Neuronal stem cell (in vitro differentiated cells): ENCODE results near the gene CFAP57.

Source experiments
- DNase-seq: peaks from one replicate; pipeline ENCODE4 v3.0.0-alpha.2; 2013; ENCODE audit warnings: low spot score
- H2AFZ ChIP-seq: one replicate; pipeline ENCODE4 v1.6.1; 2013; ENCODE audit warnings: mild to moderate bottlenecking, low read length, inconsistent platforms
- H2AK5ac ChIP-seq: 2 replicates; pipeline ENCODE4 v1.6.1; 2013; ENCODE audit warnings: low read depth, mild to moderate bottlenecking, inconsistent platforms, low read length, moderate library complexity, mixed read lengths
- H2BK120ac ChIP-seq: 2 replicates; pipeline ENCODE4 v1.6.1; 2013; ENCODE audit warnings: low read depth, mild to moderate bottlenecking, inconsistent platforms, low read length, moderate library complexity, mixed read lengths
- H2BK12ac ChIP-seq: one replicate; pipeline ENCODE4 v1.6.1; 2013; ENCODE audit warnings: low read length, inconsistent platforms
- H2BK15ac ChIP-seq: 2 replicates; pipeline ENCODE4 v1.6.1; 2013; ENCODE audit warnings: mild to moderate bottlenecking, low read length, inconsistent platforms, mixed read lengths
- H2BK5ac ChIP-seq: one replicate; pipeline ENCODE4 v1.6.1; 2013; ENCODE audit warnings: inconsistent platforms, mild to moderate bottlenecking, low read length, moderate library complexity
- H3K14ac ChIP-seq: one replicate; pipeline ENCODE4 v1.6.1; 2013; ENCODE audit warnings: low read length, inconsistent platforms
- H3K18ac ChIP-seq: 2 replicates; pipeline ENCODE4 v1.6.1; 2013; ENCODE audit warnings: low read length, inconsistent platforms
- H3K23ac ChIP-seq: 2 replicates; pipeline ENCODE4 v1.6.1; 2013; ENCODE audit warnings: low read depth, mild to moderate bottlenecking, mixed read lengths, low read length, inconsistent platforms; ENCODE audit not compliant: poor library complexity
- H3K27ac ChIP-seq: replicated peaks from 3 replicates; pipeline ENCODE4 v1.5.1; 2013; ENCODE audit warnings: low read length, inconsistent platforms
- H3K27me3 ChIP-seq, 3 experiments: 2 replicates each; pipeline ENCODE4 v1.6.1; 2013; ENCODE audit warnings: low read length in 3 of 3, mild to moderate bottlenecking in 2 of 3, inconsistent platforms in 1 of 3, low read depth in 1 of 3, mixed read lengths in 1 of 3, moderate library complexity in 1 of 3; ENCODE audit not compliant: control insufficient read depth in 3 of 3, insufficient read depth in 3 of 3
- H3K36me3 ChIP-seq, 2 donors: replicated peaks in 1 of 2; 2 replicates each; pipeline ENCODE4 v1.6.1; 2013; ENCODE audit warnings: low read length in 2 of 2; ENCODE audit not compliant: control insufficient read depth in 2 of 2, insufficient read depth in 2 of 2
- H3K4ac ChIP-seq: 2 replicates; pipeline ENCODE4 v1.6.1; 2013; ENCODE audit warnings: inconsistent platforms, mild to moderate bottlenecking, low read length, moderate library complexity
- H3K4me1 ChIP-seq, 2 donors: 1 replicate in 1 of 2; 2 replicates in 1 of 2; pipeline ENCODE4 v1.6.1; 2013; ENCODE audit warnings: low read length in 2 of 2, low read depth in 1 of 2; ENCODE audit not compliant: control insufficient read depth in 2 of 2, insufficient read depth in 1 of 2
- H3K4me2 ChIP-seq: one replicate; pipeline ENCODE4 v1.6.1; 2013; ENCODE audit warnings: mild to moderate bottlenecking, low read length, inconsistent platforms; ENCODE audit not compliant: insufficient read depth, poor library complexity, severe bottlenecking
- H3K4me3 ChIP-seq, 2 donors: 2 replicates each; pipeline ENCODE4 v1.5.1; 2013; ENCODE audit warnings: low read length in 2 of 2, mild to moderate bottlenecking in 2 of 2, inconsistent platforms in 1 of 2, moderate library complexity in 1 of 2
- H3K79me1 ChIP-seq: one replicate; pipeline ENCODE4 v1.6.1; 2013; ENCODE audit warnings: low read depth, mild to moderate bottlenecking, inconsistent platforms, low read length, moderate library complexity
- H3K9ac ChIP-seq: one replicate; pipeline ENCODE4 v1.6.1; 2013; ENCODE audit warnings: mild to moderate bottlenecking, low read depth, low read length, inconsistent platforms; ENCODE audit not compliant: poor library complexity
- H3K9me3 ChIP-seq, 2 donors: replicated peaks in 1 of 2; 2 replicates each; pipeline versions ENCODE3 to v1.6.1; 2013; ENCODE audit warnings: low read length in 2 of 2, mild to moderate bottlenecking in 2 of 2, inconsistent platforms in 1 of 2, low read depth in 1 of 2, mixed read lengths in 1 of 2, moderate library complexity in 1 of 2; ENCODE audit not compliant: control insufficient read depth in 2 of 2, insufficient read depth in 1 of 2
- H4K8ac ChIP-seq: one replicate; pipeline ENCODE4 v1.6.1; 2013; ENCODE audit warnings: low read depth, mild to moderate bottlenecking, inconsistent platforms, low read length, moderate library complexity
- H4K91ac ChIP-seq: one replicate; pipeline ENCODE4 v1.6.1; 2013; ENCODE audit warnings: low read length, low read depth, mild to moderate bottlenecking, inconsistent platforms; ENCODE audit not compliant: poor library complexity
- WGBS, 2 donors: extraction: QIAGEN DNeasy Blood & Tissue Kit; methylation state at CpG; one replicate each; pipeline ENCODE4 v1.1.7; 2013; ENCODE audit warnings: missing lambda C conversion rate in 2 of 2, mixed read lengths in 1 of 2; ENCODE audit not compliant: insufficient read length in 2 of 2, insufficient replicate concordance in 1 of 2; ENCODE audit errors: extremely low coverage in 2 of 2; 5-methylcytosine and 5-hydroxymethylcytosine counted together

CFAP57 gene

DNA sequence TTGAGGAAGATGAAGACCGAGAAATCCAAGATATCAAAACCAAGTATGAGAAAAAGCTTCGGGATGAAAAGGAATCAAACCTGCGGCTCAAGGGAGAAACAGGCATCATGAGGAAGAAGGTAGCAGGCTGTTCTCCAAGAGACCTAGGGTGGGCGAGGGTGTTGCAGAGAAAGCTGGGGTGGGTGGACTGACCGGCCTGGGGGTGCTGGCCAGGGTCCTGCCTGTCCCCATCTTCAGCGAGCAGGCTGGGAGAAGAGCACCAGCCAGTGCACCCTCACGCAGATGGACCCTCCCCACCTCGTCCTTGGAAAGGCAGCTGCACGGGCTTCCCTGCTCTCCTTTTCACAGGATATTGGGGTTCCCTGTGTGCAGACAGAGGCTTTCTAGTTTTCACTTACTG, 50.7 kb downstream of the CFAP57 start:
- no peak overlapping the region for H3K4me2 ChIP-seq
- no peak overlapping the region for H3K4me3 ChIP-seq
- no peaks in the 10 kb centered on the region for H3K79me1 ChIP-seq
- no CpG with 5 or more reads among the region's 9 CpGs for WGBS, 2 donors
- H3K18ac ChIP-seq, result no peak overlapping the region
- no peak overlapping the region for H2AFZ ChIP-seq
- no peak overlapping the region for H3K27ac ChIP-seq
- H2BK120ac ChIP-seq, result no peak overlapping the region
- H4K8ac ChIP-seq, result no peak overlapping the region
- no peak overlapping the region for H4K91ac ChIP-seq
- peaks cover 0 to 49% (median 0%) of the 10 kb centered on the region in 3 experiments for H3K27me3 ChIP-seq
- H2BK15ac ChIP-seq, result no peak overlapping the region
- H3K9me3 ChIP-seq, result no peaks in the 10 kb centered on the region
- no peak overlapping the region for H3K23ac ChIP-seq
- no peak overlapping the region for H3K4ac ChIP-seq
- H2BK5ac ChIP-seq, result no peak overlapping the region
- no peak overlapping the region for H3K9ac ChIP-seq
- H3K4me1 ChIP-seq, result no peaks in the 10 kb centered on the region
- H2BK12ac ChIP-seq, result no peak overlapping the region
- H3K36me3 ChIP-seq, result no peaks in the 10 kb centered on the region
- H2AK5ac ChIP-seq, result no peak overlapping the region
- no peak overlapping the region for H3K14ac ChIP-seq
- no peak for DNase-seq

DNA sequence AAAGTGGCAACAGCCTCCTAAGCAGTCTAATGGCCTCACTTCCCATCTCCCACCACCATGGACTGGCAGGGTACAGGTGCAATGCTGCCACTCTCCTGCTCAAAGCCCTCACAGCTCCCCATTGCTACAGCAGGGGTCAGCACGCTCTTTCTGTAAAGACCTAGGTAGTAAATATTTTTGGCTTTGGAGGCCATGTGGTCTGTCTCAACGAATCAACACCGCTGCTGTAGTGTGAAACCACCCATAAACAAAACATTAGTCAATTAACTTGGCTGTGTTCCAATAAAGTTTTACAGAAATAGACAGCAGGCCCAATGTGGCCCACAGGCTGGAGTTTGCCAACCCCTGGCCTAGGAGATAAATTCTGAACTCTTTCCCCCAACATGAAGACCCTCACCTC, 53.0 kb downstream of the CFAP57 start:
- Histone ChIP-seq H3K4me2 (no peak overlapping the region), H3K27me3 (peaks cover 0 to 50% (median 0%) of the 10 kb centered on the region in 3 experiments), H3K4me3 (no peak overlapping the region), H2AK5ac (no peak overlapping the region), H2BK120ac (no peak overlapping the region), H2AFZ (no peak overlapping the region), H4K8ac (no peak overlapping the region), H2BK5ac (no peak overlapping the region), H3K4ac (no peak overlapping the region), H3K14ac (no peak overlapping the region), H3K27ac (no peak overlapping the region), H3K9me3 (no peaks in the 10 kb centered on the region), H3K18ac (no peak overlapping the region), H3K4me1 (peaks cover 1 to 2% of the 10 kb centered on the region in 2 donors), H3K9ac (no peak overlapping the region), H2BK15ac (no peak overlapping the region), H3K36me3 (no peaks in the 10 kb centered on the region), H4K91ac (no peak overlapping the region), H2BK12ac (no peak overlapping the region), H3K23ac (no peak overlapping the region), H3K79me1 (no peaks in the 10 kb centered on the region)
- no peak for DNase-seq
- WGBS, 2 donors, result no CpG with 5 or more reads among the region's 3 CpGs

DNA sequence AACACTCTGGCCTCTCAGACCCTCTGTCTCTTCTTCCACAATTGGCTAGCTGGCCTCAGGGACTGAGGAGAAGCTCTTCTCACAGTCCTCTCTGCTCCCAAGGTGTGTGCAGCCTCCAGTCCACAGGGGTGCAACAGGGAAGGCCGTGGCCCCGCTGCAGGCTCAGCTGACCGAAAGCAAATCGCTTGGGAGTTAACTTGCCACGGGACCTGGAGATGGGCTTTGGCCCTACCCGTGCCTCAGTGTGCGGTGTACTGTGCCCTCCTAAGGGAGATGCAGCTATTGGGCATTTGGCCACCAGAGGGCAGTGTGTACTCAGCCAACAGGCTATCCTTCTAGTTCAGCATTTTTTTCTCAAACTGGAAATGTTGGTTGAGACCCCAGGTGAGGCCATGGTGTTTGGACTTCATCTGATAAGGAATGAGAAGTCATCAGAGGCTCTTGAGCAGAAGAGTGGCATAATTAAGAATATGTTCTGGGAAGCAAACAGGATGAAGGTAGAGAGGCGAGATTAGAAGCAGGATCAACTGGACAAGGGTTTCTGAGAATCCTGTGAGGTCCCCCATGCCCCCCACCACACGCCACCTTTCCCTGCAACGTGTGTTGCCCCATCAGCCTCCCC, 55.1 kb downstream of the CFAP57 start:
- Histone ChIP-seq H3K4me2 (no peak overlapping the region), H3K9ac (no peak overlapping the region), H2BK15ac (no peak overlapping the region), H3K4me3 (no peak overlapping the region), H3K4me1 (peaks cover 4 to 5% of the 10 kb centered on the region in 2 donors), H3K27ac (no peak overlapping the region), H3K27me3 (peaks cover 0 to 52% (median 0%) of the 10 kb centered on the region in 3 experiments), H3K14ac (no peak overlapping the region), H3K36me3 (no peaks in the 10 kb centered on the region), H3K4ac (no peak overlapping the region), H2AFZ (peak overlapping the region; percentile 46), H2BK120ac (no peak overlapping the region), H4K8ac (no peak overlapping the region), H3K23ac (no peak overlapping the region), H3K79me1 (no peaks in the 10 kb centered on the region), H2BK12ac (no peak overlapping the region), H3K18ac (no peak overlapping the region), H3K9me3 (no peaks in the 10 kb centered on the region), H2BK5ac (no peak overlapping the region), H2AK5ac (no peak overlapping the region), H4K91ac (no peak overlapping the region)
- peak; percentile 85 for DNase-seq
- WGBS, 2 donors, result no CpG with 5 or more reads among the region's 10 CpGs

GRCh38 chr1:43229826-43230780, 58.0 kb downstream of the CFAP57 start:
- H3K18ac ChIP-seq, result no peak overlapping the region
- H3K79me1 ChIP-seq, result no peaks in the 10 kb centered on the region
- no CpG with 5 or more reads among the region's 6 CpGs for WGBS, 2 donors
- H3K4me1 ChIP-seq, result peaks cover 4 to 5% of the 10 kb centered on the region in 2 donors
- H2BK12ac ChIP-seq, result no peak overlapping the region
- no peak overlapping the region for H2BK15ac ChIP-seq
- no peak overlapping the region for H2BK120ac ChIP-seq
- H3K9ac ChIP-seq, result no peak overlapping the region
- H2AFZ ChIP-seq, result peak overlapping the region; percentile 47
- no peak overlapping the region for H4K8ac ChIP-seq
- H3K27ac ChIP-seq, result no peak overlapping the region
- no peak for DNase-seq
- H3K4ac ChIP-seq, result no peak overlapping the region
- no peak overlapping the region for H3K14ac ChIP-seq
- no peaks in the 10 kb centered on the region for H3K9me3 ChIP-seq
- no peak overlapping the region for H2AK5ac ChIP-seq
- H4K91ac ChIP-seq, result no peak overlapping the region
- no peak overlapping the region for H3K4me3 ChIP-seq
- peaks cover 0 to 45% (median 0%) of the 10 kb centered on the region in 3 experiments for H3K27me3 ChIP-seq
- no peaks in the 10 kb centered on the region for H3K36me3 ChIP-seq
- H3K4me2 ChIP-seq, result no peak overlapping the region
- H3K23ac ChIP-seq, result no peak overlapping the region
- no peak overlapping the region for H2BK5ac ChIP-seq
